ENCODE results near the gene MUC5B.
"Not testable (repeated sequence)": the region's sequence is repeated elsewhere in the genome, so short reads cannot be mapped to it uniquely, and the experiment has no call there.

The MUC5B gene, protein sequence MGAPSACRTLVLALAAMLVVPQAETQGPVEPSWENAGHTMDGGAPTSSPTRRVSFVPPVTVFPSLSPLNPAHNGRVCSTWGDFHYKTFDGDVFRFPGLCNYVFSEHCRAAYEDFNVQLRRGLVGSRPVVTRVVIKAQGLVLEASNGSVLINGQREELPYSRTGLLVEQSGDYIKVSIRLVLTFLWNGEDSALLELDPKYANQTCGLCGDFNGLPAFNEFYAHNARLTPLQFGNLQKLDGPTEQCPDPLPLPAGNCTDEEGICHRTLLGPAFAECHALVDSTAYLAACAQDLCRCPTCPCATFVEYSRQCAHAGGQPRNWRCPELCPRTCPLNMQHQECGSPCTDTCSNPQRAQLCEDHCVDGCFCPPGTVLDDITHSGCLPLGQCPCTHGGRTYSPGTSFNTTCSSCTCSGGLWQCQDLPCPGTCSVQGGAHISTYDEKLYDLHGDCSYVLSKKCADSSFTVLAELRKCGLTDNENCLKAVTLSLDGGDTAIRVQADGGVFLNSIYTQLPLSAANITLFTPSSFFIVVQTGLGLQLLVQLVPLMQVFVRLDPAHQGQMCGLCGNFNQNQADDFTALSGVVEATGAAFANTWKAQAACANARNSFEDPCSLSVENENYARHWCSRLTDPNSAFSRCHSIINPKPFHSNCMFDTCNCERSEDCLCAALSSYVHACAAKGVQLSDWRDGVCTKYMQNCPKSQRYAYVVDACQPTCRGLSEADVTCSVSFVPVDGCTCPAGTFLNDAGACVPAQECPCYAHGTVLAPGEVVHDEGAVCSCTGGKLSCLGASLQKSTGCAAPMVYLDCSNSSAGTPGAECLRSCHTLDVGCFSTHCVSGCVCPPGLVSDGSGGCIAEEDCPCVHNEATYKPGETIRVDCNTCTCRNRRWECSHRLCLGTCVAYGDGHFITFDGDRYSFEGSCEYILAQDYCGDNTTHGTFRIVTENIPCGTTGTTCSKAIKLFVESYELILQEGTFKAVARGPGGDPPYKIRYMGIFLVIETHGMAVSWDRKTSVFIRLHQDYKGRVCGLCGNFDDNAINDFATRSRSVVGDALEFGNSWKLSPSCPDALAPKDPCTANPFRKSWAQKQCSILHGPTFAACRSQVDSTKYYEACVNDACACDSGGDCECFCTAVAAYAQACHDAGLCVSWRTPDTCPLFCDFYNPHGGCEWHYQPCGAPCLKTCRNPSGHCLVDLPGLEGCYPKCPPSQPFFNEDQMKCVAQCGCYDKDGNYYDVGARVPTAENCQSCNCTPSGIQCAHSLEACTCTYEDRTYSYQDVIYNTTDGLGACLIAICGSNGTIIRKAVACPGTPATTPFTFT (N-terminal part only)

DNA sequence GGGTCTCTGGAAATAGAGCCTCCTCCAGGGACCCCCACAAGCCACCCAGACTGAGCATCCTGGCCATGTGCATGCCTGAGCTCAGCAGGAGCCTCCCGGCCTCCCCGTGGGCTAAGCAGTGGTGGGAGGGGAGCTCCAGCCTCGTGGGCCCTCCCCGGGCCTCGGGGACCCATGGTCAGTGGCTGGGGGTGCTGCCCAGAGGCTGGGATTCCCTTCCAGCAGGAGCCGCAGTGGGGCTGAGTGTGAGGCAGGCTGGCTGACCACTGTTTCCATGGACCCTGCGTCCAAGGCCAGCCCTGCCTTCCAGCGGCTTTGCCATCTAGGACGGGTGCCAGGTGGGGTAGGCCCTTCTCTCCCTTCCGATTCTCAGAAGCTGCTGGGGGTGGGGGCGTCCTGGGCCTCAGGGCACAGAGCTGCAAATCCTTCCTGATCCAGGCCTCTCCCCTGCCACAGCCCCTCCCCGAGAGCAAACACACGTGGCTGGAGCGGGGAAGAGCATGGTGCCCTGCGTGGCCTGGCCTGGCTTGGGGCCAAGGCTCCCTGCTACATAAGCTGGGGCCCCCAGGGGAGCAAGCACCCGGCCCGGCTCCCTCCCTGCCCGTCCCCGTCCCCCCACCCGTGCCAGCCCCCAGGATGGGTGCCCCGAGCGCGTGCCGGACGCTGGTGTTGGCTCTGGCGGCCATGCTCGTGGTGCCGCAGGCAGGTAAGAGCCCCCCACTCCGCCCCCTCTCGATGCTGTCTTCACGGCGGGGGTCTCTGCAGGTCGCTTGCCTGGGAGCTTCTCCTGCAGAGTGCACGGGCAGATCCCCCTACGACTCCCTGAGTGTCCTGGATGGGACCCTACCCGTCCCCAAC, at the start of gene MUC5B:
TSS of gene MUC5B (plus strand) at position 576 of the 855 bp plus-strand sequence. CDS start at position 634, 58 bp downstream.
- no peak for DNase-seq (ENCODE audit: low read depth)

DNA sequence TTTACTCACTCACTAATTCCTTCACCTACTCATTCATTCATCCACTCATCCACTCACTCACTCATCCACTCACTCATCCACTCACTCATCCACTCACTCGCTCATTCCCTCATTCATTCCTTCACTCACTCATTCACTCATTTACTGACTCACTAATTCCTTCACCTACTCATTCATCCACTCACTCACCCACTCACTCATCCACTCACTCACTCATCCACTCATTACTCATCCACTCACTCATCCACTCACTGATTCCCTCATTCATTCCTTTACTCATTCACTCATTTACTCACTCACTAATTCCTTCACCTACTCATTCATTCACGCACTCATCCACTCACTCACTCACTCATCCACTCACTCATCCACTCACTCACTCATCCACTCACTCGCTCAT, 49.5 kb upstream of the MUC5B start:
- DNase-seq (ENCODE audit: low read depth) = not testable (repeated sequence)

DNA sequence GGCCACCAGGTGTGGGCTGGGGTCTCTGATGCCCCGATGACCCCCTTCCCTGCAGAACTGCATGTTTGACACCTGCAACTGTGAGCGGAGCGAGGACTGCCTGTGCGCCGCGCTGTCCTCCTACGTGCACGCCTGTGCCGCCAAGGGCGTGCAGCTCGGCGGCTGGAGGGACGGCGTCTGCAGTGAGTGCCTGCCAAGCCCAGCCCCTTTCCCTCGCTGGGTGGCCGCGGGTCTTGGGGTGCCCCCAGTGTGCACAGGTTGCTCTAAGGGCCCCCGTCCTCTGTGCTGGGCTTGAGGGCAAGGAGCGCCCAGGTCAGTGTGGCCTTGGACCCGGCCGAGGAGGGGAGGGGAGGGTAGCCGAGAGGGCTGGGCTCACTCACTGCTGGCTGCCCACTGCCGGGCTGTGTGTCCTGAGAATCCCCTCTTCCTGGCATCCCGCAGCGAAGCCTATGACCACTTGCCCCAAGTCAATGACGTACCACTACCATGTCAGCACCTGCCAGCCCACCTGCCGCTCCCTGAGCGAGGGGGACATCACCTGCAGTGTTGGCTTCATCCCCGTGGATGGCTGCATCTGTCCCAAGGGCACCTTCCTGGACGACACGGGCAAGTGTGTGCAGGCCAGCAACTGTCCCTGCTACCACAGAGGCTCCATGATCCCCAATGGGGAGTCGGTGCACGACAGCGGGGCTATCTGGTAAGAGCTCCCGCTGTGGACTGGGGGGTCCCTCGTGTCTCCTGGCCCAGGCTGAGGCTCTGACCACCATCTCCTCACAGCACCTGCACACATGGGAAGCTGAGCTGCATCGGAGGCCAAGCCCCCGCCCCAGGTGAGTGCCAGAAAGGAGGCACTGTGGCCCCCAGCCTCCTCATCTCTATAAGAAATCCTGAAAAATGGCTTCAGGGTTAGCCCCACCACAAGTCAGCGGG, 48.2 kb upstream of the MUC5B start:
- DNase-seq (ENCODE audit: low read depth) = no peak

DNA sequence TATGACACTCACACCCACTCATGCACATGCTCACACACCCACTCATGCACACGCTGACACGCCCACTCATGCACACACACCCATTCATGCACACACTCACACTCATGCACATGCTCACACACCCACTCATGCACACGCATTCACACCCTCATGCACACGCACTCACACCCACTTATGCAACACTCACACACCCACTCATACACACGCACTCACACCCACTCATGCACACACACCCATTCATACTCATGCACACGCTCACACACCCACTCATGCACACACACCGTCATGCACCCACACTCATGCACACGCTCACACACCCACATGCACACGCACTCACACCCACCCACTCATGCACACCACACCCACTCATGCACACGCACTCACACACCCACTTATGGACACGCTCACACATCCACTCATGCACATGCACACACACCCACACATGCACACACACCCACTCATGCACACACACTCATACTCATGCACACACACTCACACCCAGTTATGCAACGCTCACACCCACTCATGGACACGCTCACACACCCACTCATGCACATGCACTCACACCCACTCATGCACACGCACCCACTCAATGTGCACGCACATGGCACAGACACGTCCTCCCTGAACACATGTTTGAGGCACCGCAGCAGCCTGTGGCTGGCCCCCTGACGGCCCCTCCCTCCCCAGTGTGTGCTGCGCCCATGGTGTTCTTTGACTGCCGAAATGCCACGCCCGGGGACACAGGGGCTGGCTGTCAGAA, 47.2 kb upstream of the MUC5B start:
- no peak for DNase-seq (ENCODE audit: low read depth)

DNA sequence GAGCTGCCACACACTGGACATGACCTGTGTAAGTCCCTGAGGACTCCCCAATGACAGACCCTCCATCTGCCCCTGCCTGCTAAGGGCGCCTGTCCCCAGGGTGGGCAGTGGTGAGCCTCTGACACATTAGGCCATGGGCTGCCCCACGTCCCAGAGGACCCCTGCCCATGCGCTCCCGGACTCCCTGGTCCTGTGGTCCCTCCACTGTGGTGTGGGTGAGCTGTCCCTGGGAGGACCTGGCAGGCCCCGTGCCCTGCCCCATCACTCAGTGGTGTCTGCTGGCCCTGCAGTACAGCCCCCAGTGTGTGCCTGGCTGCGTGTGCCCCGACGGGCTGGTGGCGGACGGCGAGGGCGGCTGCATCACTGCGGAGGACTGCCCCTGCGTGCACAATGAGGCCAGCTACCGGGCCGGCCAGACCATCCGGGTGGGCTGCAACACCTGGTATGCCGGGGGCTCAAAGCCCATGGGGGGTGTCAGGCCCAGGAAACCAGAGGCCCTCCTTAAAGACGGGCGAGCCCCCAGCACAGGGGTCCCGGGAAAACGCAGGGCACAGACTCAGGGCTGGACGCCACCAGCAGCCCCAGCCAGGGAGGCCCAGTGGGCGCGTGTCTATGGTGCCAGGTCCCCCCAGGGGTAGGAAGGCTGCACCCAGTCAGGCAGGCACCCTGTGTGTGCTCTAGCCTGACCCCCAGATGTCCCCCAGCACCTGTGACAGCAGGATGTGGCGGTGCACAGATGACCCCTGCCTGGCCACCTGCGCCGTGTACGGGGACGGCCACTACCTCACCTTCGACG, 46.4 kb upstream of the MUC5B start:
- DNase-seq (ENCODE audit: low read depth) = no peak

DNA sequence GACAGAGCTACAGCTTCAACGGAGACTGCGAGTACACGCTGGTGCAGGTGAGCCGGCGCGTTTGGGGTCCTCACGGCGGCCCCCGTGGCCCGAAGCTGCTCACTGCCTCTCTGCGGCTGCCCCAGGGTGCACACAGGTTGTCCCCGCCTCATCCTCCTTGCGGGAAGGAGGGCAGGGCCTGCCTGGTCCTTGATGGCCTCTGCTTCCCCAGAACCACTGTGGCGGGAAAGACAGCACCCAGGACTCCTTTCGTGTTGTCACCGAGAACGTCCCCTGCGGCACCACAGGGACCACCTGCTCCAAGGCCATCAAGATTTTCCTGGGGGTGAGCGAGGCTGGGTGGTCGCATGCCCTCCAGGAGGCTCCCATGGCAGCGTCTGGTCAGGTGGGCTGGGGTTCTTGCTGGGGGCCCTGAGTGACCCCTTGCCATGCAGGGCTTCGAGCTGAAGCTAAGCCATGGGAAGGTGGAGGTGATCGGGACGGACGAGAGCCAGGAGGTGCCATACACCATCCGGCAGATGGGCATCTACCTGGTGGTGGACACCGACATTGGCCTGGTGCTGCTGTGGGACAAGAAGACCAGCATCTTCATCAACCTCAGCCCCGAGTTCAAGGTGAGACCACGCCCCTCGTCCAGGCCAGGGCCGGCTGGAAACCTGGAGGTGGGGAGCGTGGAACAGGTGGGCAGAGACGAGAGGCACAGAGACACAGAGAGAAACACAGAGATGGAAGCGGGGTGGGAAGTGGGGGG, 45.7 kb upstream of the MUC5B start:
- no peak for DNase-seq (ENCODE audit: low read depth)

DNA sequence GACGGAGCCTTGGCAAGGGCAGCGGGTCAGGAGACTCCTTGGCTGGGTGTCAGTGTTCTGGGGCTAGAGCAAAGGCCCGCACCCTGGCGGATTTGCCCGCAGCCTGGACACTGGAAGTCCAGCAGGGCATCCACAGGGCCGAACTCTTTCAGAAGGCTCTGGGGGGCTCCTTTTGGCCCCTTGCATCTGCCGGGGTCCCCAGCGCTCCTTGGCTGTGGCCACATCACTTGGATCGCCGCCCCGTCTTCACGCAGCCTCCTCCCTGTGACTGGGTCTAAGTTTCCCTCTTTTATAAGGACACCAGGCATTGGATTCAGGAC, 45.1 kb upstream of the MUC5B start:
- DNase-seq (ENCODE audit: low read depth) = no peak

DNA sequence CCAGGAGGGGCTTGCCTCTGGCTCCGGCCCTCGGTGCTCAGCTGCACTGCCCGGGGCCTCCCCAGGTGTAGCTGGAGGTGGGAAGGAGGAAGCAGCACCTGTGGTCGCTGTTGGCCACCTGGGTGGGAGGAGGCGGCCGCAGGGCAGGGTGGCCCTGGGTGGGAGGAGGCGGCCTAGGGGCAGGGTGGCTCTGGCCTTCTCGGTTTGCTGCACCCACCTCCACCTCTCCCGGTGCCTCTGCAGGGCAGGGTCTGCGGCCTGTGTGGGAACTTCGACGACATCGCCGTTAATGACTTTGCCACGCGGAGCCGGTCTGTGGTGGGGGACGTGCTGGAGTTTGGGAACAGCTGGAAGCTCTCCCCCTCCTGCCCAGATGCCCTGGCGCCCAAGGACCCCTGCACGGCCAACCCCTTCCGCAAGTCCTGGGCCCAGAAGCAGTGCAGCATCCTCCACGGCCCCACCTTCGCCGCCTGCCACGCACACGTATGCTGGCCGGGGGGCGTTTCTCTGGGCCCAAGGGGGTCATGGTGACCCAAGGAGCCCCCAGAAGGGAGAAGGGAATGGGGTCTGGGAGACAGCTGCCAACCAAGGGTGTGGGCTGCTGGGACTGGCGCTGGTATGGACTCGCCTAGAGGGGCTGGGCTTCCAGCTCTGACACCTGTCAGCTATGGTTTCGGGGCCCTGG, 44.5 kb upstream of the MUC5B start:
- no peak for DNase-seq (ENCODE audit: low read depth)

DNA sequence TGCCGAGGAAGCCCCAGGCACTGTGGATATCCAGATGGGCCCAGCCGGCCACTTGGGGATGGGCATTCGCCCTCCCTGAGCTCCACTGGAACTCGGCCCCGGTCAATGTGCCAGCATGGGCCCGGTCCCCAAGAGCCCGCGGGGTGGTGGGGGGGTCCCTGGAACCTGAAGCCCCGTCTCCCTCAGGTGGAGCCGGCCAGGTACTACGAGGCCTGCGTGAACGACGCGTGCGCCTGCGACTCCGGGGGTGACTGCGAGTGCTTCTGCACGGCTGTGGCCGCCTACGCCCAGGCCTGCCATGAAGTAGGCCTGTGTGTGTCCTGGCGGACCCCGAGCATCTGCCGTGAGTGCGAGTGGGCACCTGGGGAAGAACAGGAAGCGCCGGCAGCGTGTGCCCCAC, 44.0 kb upstream of the MUC5B start:
- DNase-seq (ENCODE audit: low read depth) = no peak

DNA sequence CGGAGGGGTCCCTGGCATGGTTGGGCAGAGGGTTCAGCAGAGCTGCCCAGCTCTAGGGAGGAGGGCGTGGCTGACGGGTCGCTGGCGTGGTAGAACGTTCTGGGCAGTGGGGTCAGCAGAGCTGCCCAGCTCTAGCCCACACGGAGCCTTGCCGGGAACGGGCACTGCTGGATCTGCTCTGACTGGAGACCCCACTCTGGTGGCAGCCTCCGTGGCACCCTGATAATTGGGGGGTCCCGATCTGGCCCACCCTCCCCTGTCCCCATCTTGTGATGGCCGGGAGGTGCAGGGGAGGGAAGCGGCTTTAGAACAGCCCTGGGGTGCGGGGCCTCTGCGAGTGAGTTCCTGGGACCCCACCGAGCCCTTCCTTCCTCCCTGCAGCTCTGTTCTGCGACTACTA, 43.2 kb upstream of the MUC5B start:
- no peak for DNase-seq (ENCODE audit: low read depth)

DNA sequence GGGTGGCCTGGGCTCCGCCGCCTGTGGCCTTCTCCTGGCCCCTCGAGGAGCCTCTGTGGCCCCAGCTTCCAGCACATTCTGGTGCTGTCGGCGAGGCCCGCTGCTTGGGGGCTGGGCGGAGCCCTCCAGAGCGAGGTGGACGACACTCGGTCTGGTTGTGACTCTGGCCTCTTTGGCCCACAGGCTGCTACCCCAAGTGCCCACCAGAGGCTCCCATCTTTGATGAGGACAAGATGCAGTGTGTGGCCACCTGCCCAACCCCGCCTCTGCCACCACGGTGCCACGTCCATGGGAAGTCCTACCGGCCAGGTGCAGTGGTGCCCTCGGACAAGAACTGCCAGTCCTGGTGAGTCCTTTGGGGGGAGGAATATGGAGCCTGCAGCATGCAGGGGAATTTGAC, 42.7 kb upstream of the MUC5B start:
- DNase-seq (ENCODE audit: low read depth) = no peak

DNA sequence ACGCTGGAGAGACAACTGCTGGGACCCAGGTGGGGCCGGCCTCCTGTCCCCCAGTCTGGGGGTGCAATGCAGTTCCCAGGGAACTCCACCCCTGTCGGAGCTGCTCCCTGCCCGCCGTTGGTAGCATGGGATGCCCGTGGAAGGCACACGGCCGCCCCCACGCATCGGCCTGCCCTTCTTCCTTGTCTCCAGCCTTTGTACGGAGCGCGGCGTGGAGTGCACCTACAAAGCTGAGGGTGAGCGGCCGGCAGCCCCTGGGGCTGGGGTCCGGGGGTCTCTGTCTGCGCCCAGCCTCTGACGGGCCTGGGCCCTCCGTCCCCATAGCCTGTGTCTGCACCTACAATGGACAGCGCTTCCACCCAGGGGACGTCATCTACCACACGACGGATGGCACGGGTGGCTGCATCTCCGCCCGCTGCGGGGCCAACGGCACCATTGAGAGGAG, 41.9 kb upstream of the MUC5B start:
- DNase-seq (ENCODE audit: low read depth) = no peak

DNA sequence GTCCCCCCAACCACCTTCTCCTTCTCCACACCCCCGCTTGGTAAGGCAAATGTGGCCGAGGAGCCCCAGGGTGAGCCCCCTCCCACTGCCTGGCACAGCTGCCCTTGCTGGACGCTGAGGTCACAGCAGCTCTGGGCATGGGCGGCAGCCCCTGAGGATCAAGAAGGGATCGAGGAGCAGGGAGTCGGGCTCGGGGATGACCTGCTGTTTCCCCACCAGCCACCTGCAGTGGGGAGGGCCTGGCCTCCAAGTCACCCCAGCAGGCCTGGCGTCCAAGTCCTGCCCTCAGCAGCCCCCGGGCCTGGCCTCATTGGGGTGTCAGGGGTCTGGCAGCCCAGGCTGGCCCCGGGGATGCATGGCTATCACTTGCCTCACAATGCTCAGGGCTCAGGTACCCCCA, 41.4 kb upstream of the MUC5B start:
- DNase-seq (ENCODE audit: low read depth) = no peak

DNA sequence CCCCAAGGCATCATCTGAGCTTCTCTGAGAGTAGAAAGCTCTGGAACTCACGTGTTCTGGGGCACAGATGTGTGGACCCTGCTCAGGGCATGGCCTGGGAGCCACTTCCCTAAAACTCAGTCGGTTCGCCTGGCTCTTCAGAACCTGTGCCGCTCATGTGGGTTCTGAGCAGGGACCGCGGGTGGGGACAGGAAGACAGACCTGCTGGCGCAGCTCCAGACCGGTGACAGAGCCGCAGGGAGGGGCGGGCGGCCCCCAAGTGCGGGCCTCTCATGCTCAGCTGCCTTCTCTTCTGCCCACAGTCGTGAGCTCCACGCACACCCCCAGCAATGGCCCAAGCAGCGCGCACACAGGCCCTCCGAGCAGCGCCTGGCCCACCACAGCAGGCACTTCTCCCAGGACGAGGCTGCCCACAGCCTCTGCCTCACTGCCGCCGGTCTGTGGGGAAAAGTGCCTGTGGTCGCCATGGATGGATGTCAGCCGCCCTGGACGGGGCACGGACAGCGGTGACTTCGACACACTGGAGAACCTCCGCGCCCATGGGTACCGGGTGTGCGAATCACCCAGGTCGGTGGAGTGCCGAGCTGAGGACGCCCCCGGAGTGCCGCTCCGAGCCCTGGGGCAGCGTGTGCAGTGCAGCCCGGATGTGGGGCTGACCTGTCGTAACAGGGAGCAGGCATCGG, 40.9 kb upstream of the MUC5B start:
- DNase-seq (ENCODE audit: low read depth) = no peak

DNA sequence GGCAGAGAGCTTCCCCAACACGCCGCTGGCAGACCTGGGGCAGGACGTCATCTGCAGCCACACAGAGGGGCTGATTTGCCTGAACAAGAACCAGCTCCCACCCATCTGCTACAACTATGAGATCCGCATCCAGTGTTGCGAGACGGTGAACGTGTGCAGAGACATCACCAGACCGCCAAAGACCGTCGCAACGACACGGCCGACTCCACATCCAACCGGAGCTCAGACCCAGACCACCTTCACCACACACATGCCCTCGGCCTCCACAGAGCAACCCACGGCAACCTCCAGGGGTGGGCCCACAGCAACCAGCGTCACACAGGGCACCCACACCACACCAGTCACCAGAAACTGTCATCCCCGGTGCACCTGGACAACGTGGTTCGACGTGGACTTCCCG, 38.7 kb upstream of the MUC5B start:
- not testable (repeated sequence) for DNase-seq (ENCODE audit: low read depth)

DNA sequence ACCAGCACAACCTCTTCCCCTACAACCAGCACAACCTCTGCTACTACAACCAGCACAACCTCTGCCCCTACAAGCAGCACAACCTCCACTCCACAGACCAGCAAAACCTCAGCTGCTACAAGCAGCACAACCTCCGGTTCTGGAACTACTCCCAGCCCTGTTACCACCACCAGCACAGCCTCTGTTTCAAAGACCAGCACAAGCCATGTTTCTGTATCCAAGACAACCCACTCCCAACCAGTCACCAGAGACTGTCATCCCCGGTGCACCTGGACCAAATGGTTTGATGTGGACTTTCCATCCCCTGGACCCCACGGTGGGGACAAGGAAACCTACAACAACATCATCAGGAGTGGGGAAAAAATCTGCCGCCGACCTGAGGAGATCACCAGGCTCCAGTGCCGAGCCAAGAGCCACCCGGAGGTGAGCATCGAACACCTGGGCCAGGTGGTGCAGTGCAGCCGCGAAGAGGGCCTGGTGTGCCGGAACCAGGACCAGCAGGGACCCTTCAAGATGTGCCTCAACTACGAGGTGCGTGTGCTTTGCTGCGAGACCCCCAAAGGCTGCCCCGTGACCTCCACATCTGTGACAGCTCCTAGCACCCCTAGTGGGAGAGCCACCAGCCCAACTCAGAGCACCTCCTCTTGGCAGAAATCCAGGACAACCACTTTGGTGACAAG, 34.3 kb upstream of the MUC5B start:
- not testable (repeated sequence) for DNase-seq (ENCODE audit: low read depth)
